Gastrocnemius medialis (tissue), 4 donors: ENCODE measurements around the gene PDLIM3.

Experiments used
- POLR2A ChIP-seq, 2 donors: fragments of 450-650 bp; IDR thresholded peaks; one replicate each; pipeline ENCODE4 v1.6.1; 2017; ENCODE audit warnings: antibody characterized with exemption in 2 of 2, mild to moderate bottlenecking in 2 of 2, moderate library complexity in 2 of 2
- TF ChIP-seq, protein P1 (sequence below), 5 experiments: fragments of 450-650 bp in 3 of 5; fragments of 200-600 bp in 2 of 5; sonication (generic) in 2 of 5; IDR thresholded peaks in 4 of 5; conservative IDR thresholded peaks in 1 of 5; 1 replicate in 4 of 5; 2 replicates in 1 of 5; pipeline ENCODE4 v1.5.1; 2016 to 2019; ENCODE audit warnings: antibody characterized with exemption in 5 of 5, mild to moderate bottlenecking in 3 of 5, moderate library complexity in 3 of 5

GRCh38 chr4:185513489-185514181, 21.7 kb downstream of the PDLIM3 start:
- TF ChIP-seq, protein P1, sequence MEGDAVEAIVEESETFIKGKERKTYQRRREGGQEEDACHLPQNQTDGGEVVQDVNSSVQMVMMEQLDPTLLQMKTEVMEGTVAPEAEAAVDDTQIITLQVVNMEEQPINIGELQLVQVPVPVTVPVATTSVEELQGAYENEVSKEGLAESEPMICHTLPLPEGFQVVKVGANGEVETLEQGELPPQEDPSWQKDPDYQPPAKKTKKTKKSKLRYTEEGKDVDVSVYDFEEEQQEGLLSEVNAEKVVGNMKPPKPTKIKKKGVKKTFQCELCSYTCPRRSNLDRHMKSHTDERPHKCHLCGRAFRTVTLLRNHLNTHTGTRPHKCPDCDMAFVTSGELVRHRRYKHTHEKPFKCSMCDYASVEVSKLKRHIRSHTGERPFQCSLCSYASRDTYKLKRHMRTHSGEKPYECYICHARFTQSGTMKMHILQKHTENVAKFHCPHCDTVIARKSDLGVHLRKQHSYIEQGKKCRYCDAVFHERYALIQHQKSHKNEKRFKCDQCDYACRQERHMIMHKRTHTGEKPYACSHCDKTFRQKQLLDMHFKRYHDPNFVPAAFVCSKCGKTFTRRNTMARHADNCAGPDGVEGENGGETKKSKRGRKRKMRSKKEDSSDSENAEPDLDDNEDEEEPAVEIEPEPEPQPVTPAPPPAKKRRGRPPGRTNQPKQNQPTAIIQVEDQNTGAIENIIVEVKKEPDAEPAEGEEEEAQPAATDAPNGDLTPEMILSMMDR (IDR thresholded peaks at IDR 0.05 in 4 of 5, conservative IDR thresholded peaks at IDR 0.05 in 1 of 5) = no peak
- TF ChIP-seq POLR2A (IDR thresholded peaks at IDR 0.05) = peak in 1 of 2 donors; percentile 13
